ENCODE measurements around the gene APCDD1. TPM values are rescaled to one million over a fixed set of nuclear protein-coding genes. Genes with fewer than 3 reads are reported as not detected.
A peak's percentile ranks its signal among the peaks of the same experiment; 100 is the strongest.

APCDD1 gene
- total RNA-seq, 4 donors from 2014 or later: 4.6 to 13.0 (median 7.5) TPM

GRCh38 chr18:10430677-10431076 is 23.8 kb upstream of the APCDD1 start:
- ATAC-seq: no peak
- intact Hi-C loops (cut with DNase I; ENCODE audit: low total_unique reads) (loop anchor here (1.0 kb wide), 1 partner anchor 24 kb away; the partner anchor contains the start of gene APCDD1), in situ Hi-C loops (cut with MboI; ENCODE audit: low sequenced_read_pairs in 4 of 4) (no loop called here)
- no peaks in the 10 kb centered on the region for H3K36me3 ChIP-seq
- no peak for DNase-seq
- H3K4me1 ChIP-seq: no peaks in the 10 kb centered on the region
- H3K27me3 ChIP-seq: no peaks in the 10 kb centered on the region
- H3K4me3 ChIP-seq: no peak overlapping the region
- no peak for TF ChIP-seq CTCF (IDR thresholded peaks at IDR 0.05 in 4 of 5, conservative IDR thresholded peaks at IDR 0.05 in 1 of 5)
- no peak for TF ChIP-seq POLR2A (IDR thresholded peaks at IDR 0.05)
- no peak overlapping the region for H3K27ac ChIP-seq
- H3K9me3 ChIP-seq: no peaks in the 10 kb centered on the region

- Histone ChIP-seq H3K27me3 (no peaks in the 10 kb centered on the region), H3K4me1 (no peaks in the 10 kb centered on the region), H3K9me3 (no peaks in the 10 kb centered on the region), H3K27ac (no peak overlapping the region), H3K36me3 (no peaks in the 10 kb centered on the region), H3K4me3 (no peak overlapping the region)
- ATAC-seq (no peak), DNase-seq (no peak)
- no peak for TF ChIP-seq CTCF (IDR thresholded peaks at IDR 0.05 in 4 of 5, conservative IDR thresholded peaks at IDR 0.05 in 1 of 5)
- no peak for TF ChIP-seq POLR2A (IDR thresholded peaks at IDR 0.05)
- in situ Hi-C loops (cut with MboI; ENCODE audit: low sequenced_read_pairs in 4 of 4) (no loop called here), intact Hi-C loops (cut with DNase I; ENCODE audit: low total_unique reads) (loop anchor here (1.0 kb wide), 1 partner anchor 23 kb away; the partner anchor contains the start of gene APCDD1)
Observed at GRCh38 chr18:10431680-10432079, 22.8 kb upstream of the APCDD1 start.

- no peak overlapping the region for H3K4me3 ChIP-seq
- H3K4me1 ChIP-seq: no peaks in the 10 kb centered on the region
- no peak for TF ChIP-seq CTCF (IDR thresholded peaks at IDR 0.05 in 4 of 5, conservative IDR thresholded peaks at IDR 0.05 in 1 of 5)
- no peak for TF ChIP-seq POLR2A (IDR thresholded peaks at IDR 0.05)
- no peaks in the 10 kb centered on the region for H3K9me3 ChIP-seq
- no peak for DNase-seq
- H3K27ac ChIP-seq: no peak overlapping the region
- in situ Hi-C loops (cut with MboI; ENCODE audit: low sequenced_read_pairs in 4 of 4) (no loop called here), intact Hi-C loops (cut with DNase I; ENCODE audit: low total_unique reads) (no loop called here)
- no peak for ATAC-seq
- no peaks in the 10 kb centered on the region for H3K27me3 ChIP-seq
- H3K36me3 ChIP-seq: no peaks in the 10 kb centered on the region
Observed at GRCh38 chr18:10432781-10433180, 21.7 kb upstream of the APCDD1 start.

- no peaks in the 10 kb centered on the region for H3K4me1 ChIP-seq
- no peak overlapping the region for H3K27ac ChIP-seq
- H3K4me3 ChIP-seq: no peak overlapping the region
- no peaks in the 10 kb centered on the region for H3K27me3 ChIP-seq
- no peak for TF ChIP-seq CTCF (IDR thresholded peaks at IDR 0.05 in 4 of 5, conservative IDR thresholded peaks at IDR 0.05 in 1 of 5)
- TF ChIP-seq POLR2A (IDR thresholded peaks at IDR 0.05): no peak
- no peaks in the 10 kb centered on the region for H3K36me3 ChIP-seq
- intact Hi-C loops (cut with DNase I; ENCODE audit: low total_unique reads): no loop called here
- DNase-seq (no peak), ATAC-seq (no peak)
- H3K9me3 ChIP-seq: no peaks in the 10 kb centered on the region
- in situ Hi-C loops (cut with MboI; ENCODE audit: low sequenced_read_pairs in 4 of 4): no loop called here
Observed at GRCh38 chr18:10436160-10436559, 18.3 kb upstream of the APCDD1 start.

GRCh38 chr18:10437837-10438236 is 16.6 kb upstream of the APCDD1 start:
- intact Hi-C loops (cut with DNase I; ENCODE audit: low total_unique reads) (no loop called here), in situ Hi-C loops (cut with MboI; ENCODE audit: low sequenced_read_pairs in 4 of 4) (no loop called here)
- Histone ChIP-seq H3K36me3 (no peaks in the 10 kb centered on the region), H3K27me3 (no peaks in the 10 kb centered on the region), H3K9me3 (no peaks in the 10 kb centered on the region), H3K4me3 (no peak overlapping the region), H3K4me1 (no peaks in the 10 kb centered on the region), H3K27ac (no peak overlapping the region)
- no peak for TF ChIP-seq POLR2A (IDR thresholded peaks at IDR 0.05)
- TF ChIP-seq CTCF (IDR thresholded peaks at IDR 0.05 in 4 of 5, conservative IDR thresholded peaks at IDR 0.05 in 1 of 5): peak in 1 of 5 experiments; percentile 17
- ATAC-seq (no peak), DNase-seq (no peak)
